SK-N-SH (cell line): Measurements from ENCODE around the gene STK16.

Experiments
- CTCF ChIP-seq: fragments of 200-600 bp; sonication (generic); IDR thresholded peaks from 2 replicates; pipeline ENCODE4 v1.6.1; 2017; ENCODE audit warnings: antibody characterized with exemption, mild to moderate bottlenecking, moderate library complexity
- EP300 ChIP-seq, 2 experiments: IDR thresholded peaks; 2 replicates each; pipeline versions ENCODE4 v1.4.0 to v1.6.1; 2012; ENCODE audit warnings: borderline replicate concordance in 1 of 2, low read depth in 1 of 2, low read length in 1 of 2
- POLR2AphosphoS5 ChIP-seq: IDR thresholded peaks from 2 replicates; pipeline ENCODE4 v1.6.1; 2012; ENCODE audit warnings: low read depth, low read length
- REST ChIP-seq: IDR thresholded peaks from 2 replicates; pipeline ENCODE4 v1.6.1; 2012; ENCODE audit warnings: mild to moderate bottlenecking, low read depth, low read length, moderate library complexity

GRCh38 chr2:219245148-219245898, at the start of gene STK16, which contains the start of gene GLB1L:
- TF ChIP-seq EP300 (IDR thresholded peaks at IDR 0.05; ENCODE audit: borderline replicate concordance in 1 of 2, low read depth in 1 of 2, low read length in 1 of 2) = no peak
- no peak for TF ChIP-seq CTCF
- TF ChIP-seq REST = no peak
- peak; percentile 95 for TF ChIP-seq POLR2AphosphoS5
